HG03460 (cell line): ENCODE results near the gene AOX1.
"Not testable (repeated sequence)": the region's sequence is repeated elsewhere in the genome, so short reads cannot be mapped to it uniquely, and the experiment has no call there.

Experiments used
- ATAC-seq: cut with Tn5 transposase; IDR thresholded peaks from one replicate; pipeline ENCODE4 v1.9.1; 2021; ENCODE audit not compliant: unreplicated experiment

Gene AOX1

GRCh38 chr2:200664770-200665494 is 79.1 kb downstream of the AOX1 start:
- ATAC-seq: no peak

GRCh38 chr2:200665626-200666453 is 80.0 kb downstream of the AOX1 start:
- ATAC-seq: no peak

- ATAC-seq: no peak
Observed at GRCh38 chr2:200667413-200667812, 81.6 kb downstream of the AOX1 start.

GRCh38 chr2:200668478-200668877 is 82.7 kb downstream of the AOX1 start:
- ATAC-seq: no peak

GRCh38 chr2:200669308-200669707 is 83.5 kb downstream of the AOX1 start:
- no peak for ATAC-seq

GRCh38 chr2:200670313-200670712 is 84.5 kb downstream of the AOX1 start:
- no peak for ATAC-seq

- no peak for ATAC-seq
Observed at GRCh38 chr2:200670751-200671150, 84.9 kb downstream of the AOX1 start.

GRCh38 chr2:200673191-200673590 is 87.4 kb downstream of the AOX1 start:
- no peak for ATAC-seq

GRCh38 chr2:200674837-200675236 is 89.0 kb downstream of the AOX1 start:
- ATAC-seq: no peak

- no peak for ATAC-seq
Observed at GRCh38 chr2:200677171-200677570, 91.4 kb downstream of the AOX1 start.

GRCh38 chr2:200677721-200678532 is 92.1 kb downstream of the AOX1 start:
- no peak for ATAC-seq

GRCh38 chr2:200679127-200679526 is 93.3 kb downstream of the AOX1 start:
- no peak for ATAC-seq

GRCh38 chr2:200679535-200679934 is 93.7 kb downstream of the AOX1 start:
- ATAC-seq: no peak

GRCh38 chr2:200681697-200682096 is 95.9 kb downstream of the AOX1 start:
- no peak for ATAC-seq

GRCh38 chr2:200682407-200682806 is 96.6 kb downstream of the AOX1 start:
- ATAC-seq: not testable (repeated sequence)

GRCh38 chr2:200687922-200688920 is 102.4 kb downstream of the AOX1 start:
- no peak for ATAC-seq

- no peak for ATAC-seq
Observed at GRCh38 chr2:200689115-200689514, 103.3 kb downstream of the AOX1 start.

- no peak for ATAC-seq
Observed at GRCh38 chr2:200693836-200694470, 108.1 kb downstream of the AOX1 start.

- no peak for ATAC-seq
Observed at GRCh38 chr2:200695191-200695590, 109.4 kb downstream of the AOX1 start.

GRCh38 chr2:200695601-200696000 is 109.8 kb downstream of the AOX1 start:
- no peak for ATAC-seq
